ENCODE measurements around the gene FUZ.

DNA sequence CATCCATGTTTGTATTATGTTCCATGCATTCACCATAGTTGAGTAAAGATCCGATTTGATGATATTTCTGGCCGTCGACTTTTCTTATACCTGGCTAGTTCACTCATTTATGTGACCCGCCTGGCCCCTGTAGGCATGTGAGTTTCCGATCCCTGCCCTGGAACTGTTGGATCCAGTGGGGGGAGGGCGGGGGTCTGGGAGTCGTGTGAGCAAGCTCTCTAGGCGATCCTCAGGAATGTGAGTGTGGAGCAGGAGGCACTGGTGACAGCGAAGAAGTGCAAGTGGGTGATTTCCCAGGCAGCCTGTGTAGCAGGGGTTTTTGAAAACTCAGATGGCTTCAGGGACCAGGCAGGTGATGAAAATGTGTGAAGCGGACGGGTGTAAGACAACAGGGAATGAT is 27.2 kb upstream of the FUZ start:
- TF ChIP-seq, protein P1, sequence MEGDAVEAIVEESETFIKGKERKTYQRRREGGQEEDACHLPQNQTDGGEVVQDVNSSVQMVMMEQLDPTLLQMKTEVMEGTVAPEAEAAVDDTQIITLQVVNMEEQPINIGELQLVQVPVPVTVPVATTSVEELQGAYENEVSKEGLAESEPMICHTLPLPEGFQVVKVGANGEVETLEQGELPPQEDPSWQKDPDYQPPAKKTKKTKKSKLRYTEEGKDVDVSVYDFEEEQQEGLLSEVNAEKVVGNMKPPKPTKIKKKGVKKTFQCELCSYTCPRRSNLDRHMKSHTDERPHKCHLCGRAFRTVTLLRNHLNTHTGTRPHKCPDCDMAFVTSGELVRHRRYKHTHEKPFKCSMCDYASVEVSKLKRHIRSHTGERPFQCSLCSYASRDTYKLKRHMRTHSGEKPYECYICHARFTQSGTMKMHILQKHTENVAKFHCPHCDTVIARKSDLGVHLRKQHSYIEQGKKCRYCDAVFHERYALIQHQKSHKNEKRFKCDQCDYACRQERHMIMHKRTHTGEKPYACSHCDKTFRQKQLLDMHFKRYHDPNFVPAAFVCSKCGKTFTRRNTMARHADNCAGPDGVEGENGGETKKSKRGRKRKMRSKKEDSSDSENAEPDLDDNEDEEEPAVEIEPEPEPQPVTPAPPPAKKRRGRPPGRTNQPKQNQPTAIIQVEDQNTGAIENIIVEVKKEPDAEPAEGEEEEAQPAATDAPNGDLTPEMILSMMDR (IDR thresholded peaks at IDR 0.05): no peak
- no peak for TF ChIP-seq POLR2A (IDR thresholded peaks at IDR 0.05)
